Fibroblast of lung (primary cell): ENCODE data around the gene TTF2. TPM values are rescaled to one million over a fixed set of nuclear protein-coding genes. Genes with fewer than 3 reads are reported as not detected.
A peak's percentile ranks its signal among the peaks of the same experiment; 100 is the strongest.

Experiments
- DNase-seq, 2 donors: peaks; one replicate each; pipeline versions ENCODE4 v3.0.0 to v3.0.0-alpha.2; 2010; ENCODE audit warnings: low read depth in 2 of 2
- H2AFZ ChIP-seq: 2 replicates; pipeline ENCODE4 v1.5.1; 2012; ENCODE audit warnings: low read length, control low read depth, inconsistent platforms
- H3K27ac ChIP-seq: 2 replicates; pipeline ENCODE4 v1.5.1; 2011; ENCODE audit warnings: low read length, control low read depth; ENCODE audit not compliant: insufficient read depth
- H3K27me3 ChIP-seq: 2 replicates; pipeline ENCODE4 v1.5.1; 2011; ENCODE audit warnings: mild to moderate bottlenecking, low read length; ENCODE audit not compliant: control insufficient read depth, insufficient read depth
- H3K36me3 ChIP-seq: 2 replicates; pipeline ENCODE4 v1.5.1; 2011; ENCODE audit warnings: low read length; ENCODE audit not compliant: control insufficient read depth, insufficient read depth
- H3K4me1 ChIP-seq: 2 replicates; pipeline ENCODE4 v1.5.1; 2011; ENCODE audit warnings: low read length; ENCODE audit not compliant: control insufficient read depth, insufficient read depth; ENCODE audit errors: extremely low read depth
- H3K4me2 ChIP-seq: 2 replicates; pipeline ENCODE4 v1.5.1; 2011; ENCODE audit warnings: low read length, control low read depth; ENCODE audit not compliant: insufficient read depth; ENCODE audit errors: extremely low read depth
- H3K4me3 ChIP-seq, 4 experiments: fragments of 200-600 bp in 1 of 4; sonication (generic) in 1 of 4; replicated peaks in 1 of 4; 2 replicates each; pipeline ENCODE4 v1.5.1; 2011 to 2016; ENCODE audit warnings: low read length in 4 of 4, low read depth in 3 of 4, mild to moderate bottlenecking in 3 of 4, control low read depth in 2 of 4, inconsistent platforms in 1 of 4, mixed read lengths in 1 of 4; ENCODE audit not compliant: insufficient read depth in 1 of 4; ENCODE audit errors: control extremely low read depth in 1 of 4
- H3K79me2 ChIP-seq: 2 replicates; pipeline ENCODE4 v1.5.1; 2012; ENCODE audit warnings: mild to moderate bottlenecking, low read length, inconsistent platforms; ENCODE audit not compliant: control insufficient read depth, insufficient read depth
- H3K9ac ChIP-seq: 2 replicates; pipeline ENCODE4 v1.5.1; 2011; ENCODE audit warnings: mild to moderate bottlenecking, low read length, control low read depth; ENCODE audit not compliant: insufficient read depth
- H3K9me3 ChIP-seq: 2 replicates; pipeline ENCODE4 v1.5.1; 2012; ENCODE audit warnings: low read depth, low read length; ENCODE audit not compliant: control insufficient read depth, insufficient read depth
- H4K20me1 ChIP-seq: 2 replicates; pipeline ENCODE4 v1.5.1; 2011; ENCODE audit warnings: low read length; ENCODE audit not compliant: control insufficient read depth, insufficient read depth; ENCODE audit errors: extremely low read depth
- CTCF ChIP-seq, 2 donors: IDR thresholded peaks in 1 of 2; conservative IDR thresholded peaks in 1 of 2; 1 replicate in 1 of 2; 2 replicates in 1 of 2; pipeline ENCODE4 v1.5.1; 2011 to 2012; ENCODE audit warnings: low read length in 2 of 2, control low read depth in 1 of 2, inconsistent platforms in 1 of 2, low read depth in 1 of 2, mild to moderate bottlenecking in 1 of 2
- EZH2 ChIP-seq: IDR thresholded peaks from 2 replicates; pipeline ENCODE4 v1.5.1; 2012; ENCODE audit warnings: low read length, control low read depth, mild to moderate bottlenecking; ENCODE audit errors: missing control alignments
- polyA plus RNA-seq, 2 donors: library from polyadenylated mRNA; depleted of rRNA in 1 of 2; stranded (reverse) in 1 of 2; unstranded in 1 of 2; fragments of >200 nt; gene quantifications; 2 replicates each; pipeline ENCODE4 v1.2.1, GENCODE V29; 2011 to 2012; ENCODE audit warnings: missing spikeins in 1 of 2
- total RNA-seq: library from RNA; depleted of rRNA; stranded (reverse); fragments of >200 nt; gene quantifications from 2 replicates; pipeline ENCODE4 v1.2.1, GENCODE V29; 2014

TTF2 gene
- total and polyA plus RNA-seq, 2 donors (not counting 1 experiment from before 2014, with no cell fraction given): 10.0 to 13.2 TPM

GRCh38 chr1:117120774-117121588 lies 60.9 kb downstream of the TTF2 start:
- H3K27ac ChIP-seq: peak overlapping the region; percentile 91
- peak overlapping the region; percentile 47 for H3K9ac ChIP-seq
- H3K79me2 ChIP-seq: no peaks in the 10 kb centered on the region
- H3K27me3 ChIP-seq: peaks cover 6% of the 10 kb centered on the region
- H3K9me3 ChIP-seq: no peaks in the 10 kb centered on the region
- H3K4me3 ChIP-seq: peak overlapping the region; percentile 66 to 83 (median 72)
- no peaks in the 10 kb centered on the region for H4K20me1 ChIP-seq
- H3K4me2 ChIP-seq: peak overlapping the region; percentile 90
- H2AFZ ChIP-seq: peak overlapping the region; percentile 77
- DNase-seq: peak in 1 of 2 donors; percentile 77
- no peak for TF ChIP-seq CTCF (conservative IDR thresholded peaks at IDR 0.05 in 1 of 2, IDR thresholded peaks at IDR 0.05 in 1 of 2; ENCODE audit: low read depth in 1 of 2, low read length in 2 of 2)
- TF ChIP-seq EZH2: no peak
- H3K36me3 ChIP-seq: no peaks in the 10 kb centered on the region
- peaks cover 6% of the 10 kb centered on the region for H3K4me1 ChIP-seq

GRCh38 chr1:117121589-117122329 lies 61.6 kb downstream of the TTF2 start, which contains the start of gene TRIM45:
Gene TRIM45 (minus strand): TSS chr1:117121749. CDS start chr1:117121201, 548 bp downstream.
- Histone ChIP-seq H3K4me3 (peak within 1 kb of the TSS; percentile 66 to 83 (median 72)), H3K27ac (peak within 1 kb of the TSS; percentile 91), H3K36me3 (no peaks in the 10 kb centered on the region), H2AFZ (peak within 1 kb of the TSS; percentile 88), H3K27me3 (peaks cover 7% of the 10 kb centered on the region), H3K4me1 (peaks cover 6% of the 10 kb centered on the region), H3K9ac (peak within 1 kb of the TSS; percentile 80), H4K20me1 (no peaks in the 10 kb centered on the region), H3K4me2 (peak within 1 kb of the TSS; percentile 90), H3K79me2 (no peaks in the 10 kb centered on the region), H3K9me3 (no peaks in the 10 kb centered on the region)
- peak; percentile 97 for DNase-seq
- TF ChIP-seq CTCF (conservative IDR thresholded peaks at IDR 0.05 in 1 of 2, IDR thresholded peaks at IDR 0.05 in 1 of 2; ENCODE audit: low read depth in 1 of 2, low read length in 2 of 2) (peak; percentile 72 to 75), EZH2 (no peak)
